Fibroblast of villous mesenchyme (primary cell): Measurements from ENCODE around the gene LENEP. TPM values are rescaled to one million over a fixed set of nuclear protein-coding genes. Genes with fewer than 3 reads are reported as not detected.

Experiments used
- DNase-seq: peaks from one replicate; pipeline ENCODE4 v3.0.0-alpha.2; 2010; ENCODE audit warnings: low read depth
- H3K4me3 ChIP-seq: 2 replicates; pipeline ENCODE4 v1.5.1; 2011; ENCODE audit warnings: low read depth, mild to moderate bottlenecking, low read length
- total RNA-seq: library from RNA; depleted of rRNA; stranded (reverse); fragments of >200 nt; gene quantifications from 2 replicates; pipeline ENCODE4 v1.2.3, GENCODE V29; 2012
- TF ChIP-seq, protein P1 (sequence below): IDR thresholded peaks from 2 replicates; pipeline ENCODE4 v1.5.1; 2012; ENCODE audit warnings: low read depth, mild to moderate bottlenecking, low read length; ENCODE audit not compliant: insufficient read depth

Gene LENEP
- total RNA-seq, 1 donor = 0.43 TPM

DNA sequence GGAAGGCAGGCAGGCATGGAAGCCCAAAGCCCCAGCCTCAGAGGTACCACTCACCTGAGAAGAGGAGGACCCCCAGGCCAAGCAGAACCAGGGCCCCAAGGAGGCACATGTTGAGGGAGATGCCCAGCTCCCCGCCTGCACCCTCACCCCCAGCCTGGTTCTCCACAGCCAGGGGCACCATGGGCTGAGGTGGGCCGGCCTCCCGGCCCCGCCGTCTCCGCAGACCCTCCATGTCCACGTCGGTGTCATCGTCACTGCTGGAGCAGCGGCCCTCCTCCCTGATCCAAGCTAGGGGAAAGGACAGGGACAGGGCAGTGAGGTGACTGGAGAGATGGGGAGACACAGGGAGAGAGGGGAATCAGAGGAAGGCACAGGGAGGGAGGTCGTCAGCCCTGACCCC is 45.3 kb upstream of the LENEP start:
- DNase-seq = no peak
- H3K4me3 ChIP-seq = no peak overlapping the region
- TF ChIP-seq, protein P1, sequence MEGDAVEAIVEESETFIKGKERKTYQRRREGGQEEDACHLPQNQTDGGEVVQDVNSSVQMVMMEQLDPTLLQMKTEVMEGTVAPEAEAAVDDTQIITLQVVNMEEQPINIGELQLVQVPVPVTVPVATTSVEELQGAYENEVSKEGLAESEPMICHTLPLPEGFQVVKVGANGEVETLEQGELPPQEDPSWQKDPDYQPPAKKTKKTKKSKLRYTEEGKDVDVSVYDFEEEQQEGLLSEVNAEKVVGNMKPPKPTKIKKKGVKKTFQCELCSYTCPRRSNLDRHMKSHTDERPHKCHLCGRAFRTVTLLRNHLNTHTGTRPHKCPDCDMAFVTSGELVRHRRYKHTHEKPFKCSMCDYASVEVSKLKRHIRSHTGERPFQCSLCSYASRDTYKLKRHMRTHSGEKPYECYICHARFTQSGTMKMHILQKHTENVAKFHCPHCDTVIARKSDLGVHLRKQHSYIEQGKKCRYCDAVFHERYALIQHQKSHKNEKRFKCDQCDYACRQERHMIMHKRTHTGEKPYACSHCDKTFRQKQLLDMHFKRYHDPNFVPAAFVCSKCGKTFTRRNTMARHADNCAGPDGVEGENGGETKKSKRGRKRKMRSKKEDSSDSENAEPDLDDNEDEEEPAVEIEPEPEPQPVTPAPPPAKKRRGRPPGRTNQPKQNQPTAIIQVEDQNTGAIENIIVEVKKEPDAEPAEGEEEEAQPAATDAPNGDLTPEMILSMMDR = no peak

DNA sequence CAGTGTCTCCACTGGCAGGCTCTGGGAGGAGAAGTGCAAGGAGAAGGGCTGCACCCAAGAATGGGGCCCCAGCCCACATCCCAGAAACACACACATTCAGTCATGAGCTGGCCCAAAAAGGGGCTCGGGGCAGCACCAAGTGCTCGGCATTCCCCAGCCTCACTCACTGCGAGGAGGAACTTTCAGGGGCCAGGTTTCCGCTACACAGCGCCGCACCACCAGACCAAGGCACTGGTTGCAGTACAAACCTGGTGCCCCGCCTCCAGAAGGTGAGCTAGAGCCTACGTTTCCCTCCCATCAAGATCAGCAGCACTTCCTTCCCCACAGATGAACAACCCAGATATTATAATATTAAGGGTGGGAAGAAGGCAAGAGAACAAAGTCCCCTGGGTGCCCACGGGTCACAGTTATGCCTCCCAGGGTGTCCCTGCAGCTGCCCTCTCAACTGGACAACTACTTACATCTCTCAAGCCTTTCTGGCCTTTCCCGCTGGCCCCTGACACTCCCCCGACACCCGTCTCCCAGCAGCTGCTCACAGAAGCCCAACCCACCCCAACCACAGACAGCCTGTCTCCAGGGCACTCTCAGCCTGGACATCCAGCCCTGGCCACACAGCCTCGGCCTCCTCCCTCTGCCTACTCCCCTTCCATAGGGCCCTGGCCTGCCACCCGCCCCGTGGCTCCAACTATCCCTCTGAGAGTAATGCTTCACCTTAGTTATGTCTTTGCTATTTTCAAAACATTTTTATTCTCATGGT is 41.3 kb upstream of the LENEP start:
- DNase-seq = no peak

DNA sequence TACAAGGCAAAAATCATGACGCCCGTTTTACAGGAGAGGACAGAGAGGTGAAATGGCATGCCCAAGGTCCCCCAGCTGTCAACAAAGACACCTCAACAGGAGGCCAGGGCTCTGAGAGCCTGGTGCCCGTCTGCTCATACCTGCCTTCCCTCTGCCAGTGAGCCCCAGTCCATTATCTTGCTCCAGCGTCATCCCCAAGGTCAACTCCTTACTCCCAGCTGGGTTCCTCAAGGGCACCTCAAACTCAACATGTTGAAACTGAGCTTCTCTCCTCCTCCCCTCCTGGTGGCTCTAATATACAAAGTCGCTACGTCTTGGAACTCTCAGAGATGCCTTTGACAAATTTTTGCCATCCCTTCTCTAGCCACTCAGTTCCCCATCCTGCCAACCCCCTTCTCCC is 40.7 kb upstream of the LENEP start:
- TF ChIP-seq, protein P1 = no peak
- no peak overlapping the region for H3K4me3 ChIP-seq
- no peak for DNase-seq

More for the DNA sequence above, 41.3 kb upstream of the LENEP start:
- no peak overlapping the region for H3K4me3 ChIP-seq
- TF ChIP-seq, protein P1 = no peak

DNA sequence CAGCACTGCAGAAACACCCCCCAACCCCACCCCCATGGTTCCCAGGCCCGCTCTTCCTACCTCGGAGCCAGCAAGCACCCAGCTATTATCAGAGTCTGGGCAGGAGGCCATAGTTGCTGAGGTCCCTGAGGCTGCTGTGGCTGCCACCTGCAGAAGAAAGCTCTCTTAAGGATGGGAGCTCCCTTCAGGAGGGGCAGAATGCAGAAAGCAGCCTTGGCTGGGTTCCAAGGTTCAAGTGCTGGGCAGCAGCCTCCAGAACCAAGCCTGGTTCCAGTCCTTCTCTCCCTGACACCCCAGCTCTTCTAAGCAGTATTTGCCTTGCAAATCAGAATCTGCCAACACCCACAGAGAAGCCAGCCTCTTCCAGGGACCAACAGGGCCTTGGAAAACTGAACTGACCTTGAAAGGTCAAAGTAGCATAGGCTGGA is 39.8 kb upstream of the LENEP start:
- TF ChIP-seq, protein P1 = no peak

DNA sequence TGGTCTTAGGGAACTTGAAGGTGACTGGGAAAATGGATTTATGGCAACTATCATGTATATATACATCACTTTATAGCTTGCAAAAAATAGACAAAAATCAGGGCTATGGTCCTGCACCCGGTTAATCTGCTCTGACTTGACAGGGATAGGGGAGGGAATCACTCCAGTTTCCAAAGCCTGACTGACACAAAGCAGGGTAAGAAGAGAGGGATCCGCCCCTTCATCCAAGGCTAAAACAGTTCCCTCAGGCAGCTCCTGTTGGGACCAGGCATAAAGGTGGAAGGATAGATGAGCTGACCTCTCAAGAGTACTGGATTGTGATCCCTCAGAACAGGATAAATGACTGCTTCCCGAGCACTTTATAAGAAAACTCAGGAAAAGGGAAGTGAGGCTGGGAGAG is 38.8 kb upstream of the LENEP start:
- H3K4me3 ChIP-seq = no peak overlapping the region
- TF ChIP-seq, protein P1 = no peak
- no peak for DNase-seq

More for the DNA sequence above, 39.8 kb upstream of the LENEP start:
- no peak for DNase-seq
- no peak overlapping the region for H3K4me3 ChIP-seq

DNA sequence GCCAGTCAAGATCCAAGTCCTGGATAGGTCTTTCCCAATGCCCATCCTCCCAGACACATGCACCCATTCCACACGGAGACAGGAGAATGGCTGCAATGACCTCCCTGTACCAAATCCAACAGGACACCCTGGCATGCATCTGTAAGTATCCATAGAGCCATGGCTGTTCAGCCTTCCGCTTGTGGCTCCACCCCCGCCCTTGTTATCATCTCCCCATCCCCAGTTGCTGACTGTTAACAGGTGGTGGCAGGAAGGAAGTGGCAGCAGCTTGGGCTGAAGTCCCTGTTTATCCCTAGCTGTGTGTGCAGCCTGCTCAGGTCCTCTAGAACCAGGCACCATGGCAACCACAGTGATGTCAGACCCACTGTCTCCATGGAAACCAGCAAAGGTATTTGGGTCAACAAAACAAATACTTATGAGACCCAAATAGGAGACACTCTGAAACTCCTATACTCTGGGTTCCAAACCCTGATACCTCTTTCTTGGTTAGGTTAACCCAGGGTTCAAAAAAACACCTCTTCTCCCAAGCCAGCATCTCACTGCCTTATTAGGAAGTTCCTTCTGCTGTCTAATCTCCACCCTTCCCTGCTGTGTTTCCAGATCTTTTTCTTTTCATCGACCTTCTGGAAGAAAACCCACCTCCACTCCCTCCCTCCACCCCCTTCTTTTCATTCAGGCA is 38.2 kb upstream of the LENEP start:
- DNase-seq = peak; percentile 60
- peak overlapping the region; percentile 69 for H3K4me3 ChIP-seq
- TF ChIP-seq, protein P1 = no peak
